ENCODE results near the gene DTX1.

DTX1 gene

DNA sequence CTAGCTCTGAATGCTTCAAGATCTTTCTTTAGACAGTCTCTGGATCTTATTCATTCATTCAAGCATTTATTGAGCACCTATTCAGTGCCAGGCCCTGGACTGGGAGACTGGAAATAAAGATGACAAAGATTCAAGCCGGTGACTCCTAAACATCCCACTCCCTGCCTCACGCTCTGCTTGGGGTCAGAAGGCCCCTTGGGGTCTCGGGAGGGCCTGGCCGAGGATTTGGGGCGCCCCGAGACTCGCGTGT, 224 bp upstream of the DTX1 start:
- no peak for DNase-seq

GRCh38 chr12:113057565-113058485, 1.3 kb downstream of the DTX1 start:
- DNase-seq: no peak

GRCh38 chr12:113058553-113058952, 2.0 kb downstream of the DTX1 start:
- no peak for DNase-seq

- DNase-seq: no peak
Observed at GRCh38 chr12:113059071-113059595, 2.6 kb downstream of the DTX1 start.

DNA sequence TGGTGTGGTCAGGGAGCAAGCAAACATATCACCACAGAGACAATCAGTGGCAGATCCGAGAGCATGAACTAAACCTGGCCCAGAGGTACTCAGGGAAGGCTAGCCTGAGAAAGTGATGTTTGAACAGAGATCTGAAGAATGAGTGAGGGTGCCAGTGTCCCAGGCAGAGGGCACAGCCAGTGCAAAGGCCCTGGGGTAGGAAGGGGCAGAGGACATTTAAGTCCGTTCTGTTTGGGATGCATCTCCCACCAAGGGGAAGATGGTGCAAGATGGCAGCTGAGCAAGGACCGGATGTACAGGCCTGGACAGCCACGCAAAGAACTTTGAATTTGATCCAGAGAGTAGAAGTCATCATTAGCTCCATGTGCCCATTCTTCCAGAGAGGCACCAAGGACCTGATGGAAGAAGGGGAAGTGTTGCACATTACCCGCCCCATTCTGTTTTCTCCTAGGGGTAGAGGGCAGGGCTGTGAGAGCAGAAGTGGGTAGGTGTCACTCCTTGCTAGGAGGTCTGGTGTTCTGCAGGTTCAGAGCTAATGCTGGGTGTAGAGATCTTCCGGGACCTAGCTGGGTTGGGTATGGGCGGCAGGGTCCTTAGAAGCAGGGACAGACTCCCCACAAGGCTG, 3.9 kb downstream of the DTX1 start:
- no peak for DNase-seq

DNA sequence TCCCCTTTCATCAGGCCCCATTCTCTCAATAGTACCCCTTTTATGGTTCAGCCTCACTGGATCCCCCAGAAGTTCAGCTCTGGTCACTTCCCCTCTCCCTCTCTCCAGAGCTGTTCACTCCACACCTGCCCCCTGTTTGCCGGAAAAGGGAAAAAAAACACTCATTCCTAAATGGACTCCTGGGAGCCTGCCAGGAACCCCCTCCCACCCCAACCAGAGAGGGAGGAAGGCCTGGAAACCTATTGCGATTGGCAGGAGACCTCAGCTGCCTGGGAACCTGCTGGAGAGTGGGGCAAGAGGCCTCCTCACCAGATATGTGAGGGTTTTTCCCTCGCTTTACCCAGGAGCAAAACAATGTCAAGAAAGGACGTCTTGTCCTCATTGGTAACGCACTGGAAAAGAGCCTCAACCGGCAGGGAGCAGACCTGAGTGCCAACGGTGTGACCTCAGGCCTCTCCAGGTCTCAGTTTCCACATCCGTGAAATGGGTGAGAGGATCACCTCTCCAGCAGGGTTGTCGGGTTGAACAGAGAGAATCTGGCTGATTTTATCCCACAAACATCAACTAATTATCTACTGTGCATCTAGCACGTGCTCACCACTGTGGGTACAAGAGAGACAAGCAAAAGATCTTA, 4.6 kb downstream of the DTX1 start:
- peak; percentile 15 to 25 for DNase-seq

DNA sequence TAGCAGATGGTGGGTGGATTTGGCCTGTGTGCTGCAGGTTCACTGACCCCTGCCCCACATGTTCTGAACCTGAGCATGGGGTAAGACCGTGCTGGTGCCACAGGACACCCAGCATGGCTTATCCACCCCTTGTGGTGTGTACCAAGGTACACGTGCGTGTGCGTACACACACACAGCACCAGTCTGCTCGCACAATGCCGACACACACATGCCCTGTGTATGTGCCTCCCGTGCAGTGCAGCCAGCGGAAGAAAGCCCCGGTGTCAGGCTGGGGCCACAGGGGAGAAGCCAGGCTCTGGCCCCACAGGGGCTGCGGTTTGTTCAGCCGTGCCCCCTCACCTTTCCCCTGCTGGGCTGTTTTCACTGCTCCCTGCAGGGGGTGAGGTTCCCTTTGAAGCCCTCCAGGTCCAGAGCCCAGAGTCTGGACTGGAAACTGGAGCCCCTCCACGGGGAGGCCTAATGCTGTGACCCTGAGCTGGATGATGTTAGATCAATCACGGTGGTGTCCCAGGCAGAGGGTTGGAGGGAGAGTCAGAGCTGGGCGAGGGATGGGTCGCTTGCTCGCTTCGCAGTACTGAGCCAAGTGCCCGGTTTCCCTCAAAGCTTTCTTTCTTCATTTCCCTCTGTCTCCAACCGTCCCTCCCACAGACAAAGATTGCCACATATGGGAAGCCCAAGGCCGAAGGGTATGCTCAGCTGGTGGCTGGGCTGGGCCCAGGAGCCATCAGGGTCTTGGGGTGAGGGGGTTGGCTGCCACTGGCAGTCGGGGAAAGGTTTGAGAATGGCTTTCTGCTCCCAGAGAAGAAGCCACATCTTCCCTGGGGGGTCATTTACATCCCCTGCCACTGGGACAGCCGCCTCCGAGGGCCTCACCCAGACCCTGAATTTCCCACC, 6.2 kb downstream of the DTX1 start:
- DNase-seq: no peak

GRCh38 chr12:113063396-113064350, 7.1 kb downstream of the DTX1 start:
- DNase-seq: no peak

- DNase-seq: no peak
Observed at GRCh38 chr12:113064395-113065125, 8.0 kb downstream of the DTX1 start.

DNA sequence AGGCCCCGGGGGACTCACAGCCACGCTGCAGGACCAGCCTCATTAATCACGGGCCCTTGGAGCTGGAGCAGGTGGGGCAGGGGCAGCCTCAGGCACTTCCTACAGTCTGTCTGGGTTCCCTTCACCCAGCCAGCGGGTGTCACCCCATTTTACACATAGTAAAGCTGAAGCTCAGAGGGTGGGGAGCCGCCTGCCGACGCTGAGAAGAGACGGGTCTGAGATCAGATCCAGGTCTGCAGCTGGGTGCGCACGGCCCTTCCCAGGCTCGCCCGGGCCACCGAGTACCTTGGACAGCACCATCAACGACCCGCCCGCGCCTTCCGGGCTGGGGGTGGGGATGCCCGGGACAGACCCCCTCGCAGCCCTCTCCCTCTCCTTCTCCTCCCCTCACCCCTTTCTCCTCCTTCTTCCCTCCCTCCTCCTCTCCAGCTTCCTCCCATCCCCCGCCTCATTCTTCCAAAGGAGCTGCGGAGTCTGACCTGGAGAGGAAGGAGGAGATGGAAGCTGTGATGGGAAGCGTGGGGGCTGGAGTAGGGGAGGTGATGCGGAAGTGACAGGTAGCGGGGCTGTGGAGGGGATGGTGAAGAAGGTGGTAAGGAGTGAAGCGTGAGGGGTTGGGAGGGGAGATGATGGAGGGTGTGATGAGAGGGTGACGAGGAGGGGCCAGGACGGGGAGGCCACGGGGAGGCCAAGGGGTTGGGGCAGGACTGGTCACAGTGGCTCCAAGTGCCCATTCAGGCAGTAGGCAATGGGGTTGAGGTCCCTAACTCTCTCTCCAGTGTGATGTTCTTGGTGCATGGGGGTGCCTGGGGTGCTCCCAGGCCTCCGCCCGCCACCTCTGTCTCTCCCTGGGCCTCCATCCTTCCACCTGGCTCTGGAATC, 8.8 kb downstream of the DTX1 start:
- peak in 1 of 2 experiments; percentile 30 for DNase-seq

- peak in 1 of 2 experiments; percentile 27 for DNase-seq
Observed at GRCh38 chr12:113066813-113067400, 10.4 kb downstream of the DTX1 start.

- no peak for DNase-seq
Observed at GRCh38 chr12:113067987-113068935, 11.7 kb downstream of the DTX1 start.

GRCh38 chr12:113069149-113069548, 12.6 kb downstream of the DTX1 start:
- DNase-seq: no peak

DNA sequence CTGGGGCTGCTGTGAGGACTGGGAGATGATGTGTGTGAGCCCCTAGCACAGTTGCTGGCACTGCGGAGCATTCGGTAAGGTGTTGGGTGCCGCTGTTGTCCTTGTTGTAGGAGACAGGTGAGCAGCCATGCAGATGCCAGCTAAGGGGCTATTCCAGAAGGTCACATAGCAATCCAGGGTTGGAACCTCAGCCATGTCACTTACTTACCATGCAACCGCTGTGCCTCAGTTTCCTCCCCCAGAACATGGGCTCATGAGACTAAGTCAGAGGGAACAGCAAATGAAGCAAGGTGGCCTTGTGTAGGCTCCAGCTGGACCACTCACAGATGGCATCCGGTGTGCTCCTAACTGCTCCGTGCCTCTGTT, 13.2 kb downstream of the DTX1 start:
- DNase-seq: no peak

GRCh38 chr12:113070117-113070906, 13.8 kb downstream of the DTX1 start:
- no peak for DNase-seq

DNA sequence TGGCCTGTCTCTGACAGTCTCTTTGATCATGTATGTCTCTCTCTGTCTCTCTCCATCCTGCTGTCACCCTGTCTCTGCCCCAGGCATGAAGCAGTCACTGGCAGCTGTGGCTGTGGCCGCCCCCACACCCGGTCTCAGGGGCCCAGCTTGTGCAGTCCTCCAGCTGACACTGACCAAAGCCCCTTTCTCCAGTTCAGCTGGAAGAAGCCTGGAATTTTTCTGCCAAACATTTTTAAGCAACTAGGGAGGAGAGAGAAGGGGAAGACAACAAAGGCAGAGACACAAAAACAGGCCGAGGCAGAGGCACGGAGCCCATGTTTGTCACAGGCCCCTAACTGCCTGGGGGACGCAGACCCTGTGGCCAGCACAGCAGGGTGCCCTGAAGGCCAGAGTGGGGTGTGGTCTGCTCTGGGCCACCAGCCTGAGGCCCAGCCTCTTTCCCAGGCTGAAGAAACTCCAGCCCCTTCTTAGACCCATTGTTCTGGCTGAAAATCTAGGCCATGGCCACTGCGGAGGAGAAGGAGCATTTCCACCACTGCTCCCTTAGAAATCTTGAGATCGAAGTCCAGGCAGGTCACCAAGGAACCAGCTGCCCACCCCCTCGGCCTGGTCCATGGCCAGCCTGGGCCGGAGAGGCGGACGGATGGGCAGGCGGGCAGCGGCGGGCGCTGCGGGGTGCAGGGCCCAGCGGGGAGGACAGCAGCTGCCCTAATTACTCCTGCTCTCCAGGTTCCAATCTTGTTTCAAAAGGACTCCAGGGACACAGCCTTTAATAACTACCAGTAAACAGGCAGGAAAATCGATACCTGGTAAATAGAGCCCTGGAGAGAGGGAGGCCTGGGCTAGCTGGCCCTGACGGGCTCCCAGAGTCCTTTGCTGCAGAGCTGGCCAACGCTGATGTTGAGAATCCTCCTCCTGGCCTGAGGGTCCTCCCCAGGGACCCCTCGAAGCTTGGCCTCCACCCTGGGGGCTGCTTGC, 14.9 kb downstream of the DTX1 start:
- peak; percentile 73 to 83 for DNase-seq
